GM18519 (cell line): ENCODE data around the gene RECQL.
A peak's percentile ranks its signal among the peaks of the same experiment; 100 is the strongest.

Experiments used
- ATAC-seq: cut with Tn5 transposase; IDR thresholded peaks from one replicate; pipeline ENCODE4 v1.9.1; 2021; ENCODE audit warnings: mild to moderate bottlenecking, moderate library complexity; ENCODE audit not compliant: unreplicated experiment, low FRiP score

RECQL gene, protein sequence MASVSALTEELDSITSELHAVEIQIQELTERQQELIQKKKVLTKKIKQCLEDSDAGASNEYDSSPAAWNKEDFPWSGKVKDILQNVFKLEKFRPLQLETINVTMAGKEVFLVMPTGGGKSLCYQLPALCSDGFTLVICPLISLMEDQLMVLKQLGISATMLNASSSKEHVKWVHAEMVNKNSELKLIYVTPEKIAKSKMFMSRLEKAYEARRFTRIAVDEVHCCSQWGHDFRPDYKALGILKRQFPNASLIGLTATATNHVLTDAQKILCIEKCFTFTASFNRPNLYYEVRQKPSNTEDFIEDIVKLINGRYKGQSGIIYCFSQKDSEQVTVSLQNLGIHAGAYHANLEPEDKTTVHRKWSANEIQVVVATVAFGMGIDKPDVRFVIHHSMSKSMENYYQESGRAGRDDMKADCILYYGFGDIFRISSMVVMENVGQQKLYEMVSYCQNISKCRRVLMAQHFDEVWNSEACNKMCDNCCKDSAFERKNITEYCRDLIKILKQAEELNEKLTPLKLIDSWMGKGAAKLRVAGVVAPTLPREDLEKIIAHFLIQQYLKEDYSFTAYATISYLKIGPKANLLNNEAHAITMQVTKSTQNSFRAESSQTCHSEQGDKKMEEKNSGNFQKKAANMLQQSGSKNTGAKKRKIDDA

DNA sequence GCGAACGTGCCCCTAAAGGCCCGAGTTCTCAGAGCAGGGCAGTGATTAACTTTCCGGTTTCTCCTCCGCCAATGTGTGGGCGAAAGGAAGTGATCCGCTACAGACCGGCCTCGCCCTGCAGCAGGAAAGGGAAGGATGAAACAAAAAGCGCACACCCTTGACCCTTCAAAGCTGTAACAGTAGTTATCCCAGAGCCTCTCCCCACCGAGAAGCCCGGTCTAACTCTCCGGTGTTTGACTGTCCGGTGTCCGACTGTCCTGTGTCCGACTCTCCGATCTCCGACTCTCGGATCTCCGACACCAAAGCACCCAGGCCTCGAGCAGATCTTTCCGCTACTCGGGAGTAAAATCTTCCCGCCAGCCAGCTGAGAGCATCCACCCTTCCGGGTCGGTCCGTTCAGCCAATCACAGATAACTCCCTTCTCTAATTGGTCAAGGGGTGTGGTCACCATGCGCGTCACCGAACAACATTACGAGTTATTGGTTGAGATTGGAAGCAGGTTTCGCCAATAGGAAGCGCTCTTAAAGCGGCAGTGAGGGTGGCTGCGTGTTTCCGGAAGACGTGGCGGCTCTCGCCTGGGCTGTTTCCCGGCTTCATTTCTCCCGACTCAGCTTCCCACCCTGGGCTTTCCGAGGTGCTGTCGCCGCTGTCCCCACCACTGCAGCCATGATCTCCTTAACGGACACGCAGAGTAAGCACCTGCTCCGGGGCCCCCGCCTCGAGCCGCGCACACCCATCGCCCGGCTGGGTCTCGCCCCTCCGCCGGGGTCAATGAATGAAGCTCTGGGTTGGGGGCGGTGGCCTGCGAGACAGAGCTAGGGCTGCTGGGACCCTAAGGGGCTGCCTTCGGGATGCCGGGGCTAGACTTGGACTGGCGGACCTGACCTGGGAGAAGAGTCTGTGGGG is at the start of gene RECQL, which contains the start of gene GOLT1B:
Gene RECQL (minus strand): TSS at position 378 of the 906 bp plus-strand sequence. CDS start 2,065 bp downstream, outside the sequence.
Gene GOLT1B (plus strand): TSS at position 532 of the 906 bp plus-strand sequence. CDS start 135 bp downstream, at position 667.
- ATAC-seq: peak; percentile 99

GRCh38 chr12:21547437-21547836 is 46.0 kb upstream of the RECQL start:
- no peak for ATAC-seq

DNA sequence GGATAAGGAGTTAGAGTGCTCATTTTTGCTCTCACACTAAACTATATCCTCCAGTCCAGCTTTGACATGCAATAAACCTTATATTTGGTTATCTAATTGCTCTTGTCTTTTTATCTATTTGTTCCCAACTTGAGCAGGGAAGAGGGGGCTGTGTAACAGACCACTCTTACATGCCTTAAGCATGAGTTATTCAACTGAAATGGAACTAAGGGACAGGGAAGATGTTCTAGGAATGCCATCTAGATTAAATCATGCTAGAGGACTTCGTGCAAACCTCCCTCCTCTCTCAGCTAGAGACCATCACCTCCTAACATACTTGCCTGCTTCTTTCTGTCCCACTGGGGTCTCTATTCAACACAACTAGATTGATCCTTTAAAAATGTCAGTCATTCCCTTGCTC is 45.3 kb upstream of the RECQL start:
- no peak for ATAC-seq

GRCh38 chr12:21545557-21545956 is 44.1 kb upstream of the RECQL start:
- ATAC-seq: no peak

DNA sequence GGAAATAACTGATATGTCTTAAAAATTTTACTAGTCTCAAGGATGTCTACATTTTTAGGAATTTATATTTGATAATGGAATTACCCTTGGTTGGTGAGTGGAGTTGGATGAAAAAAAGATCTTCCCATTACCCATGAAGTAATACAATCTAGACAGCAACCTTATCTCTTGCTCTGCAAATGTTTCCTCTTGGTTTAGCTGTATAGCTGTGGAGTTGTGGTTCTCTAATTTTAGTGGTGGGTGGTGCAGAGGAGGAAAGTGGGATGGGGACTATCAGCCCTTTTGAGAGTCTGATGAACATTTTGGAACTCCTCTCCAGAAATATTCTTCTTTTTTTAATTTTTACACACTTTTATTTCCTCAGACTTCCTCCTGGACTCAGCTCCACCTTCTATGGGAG is 41.7 kb upstream of the RECQL start:
- ATAC-seq: no peak

GRCh38 chr12:21542403-21542802 is 41.0 kb upstream of the RECQL start:
- no peak for ATAC-seq

GRCh38 chr12:21541773-21542172 is 40.3 kb upstream of the RECQL start:
- ATAC-seq: no peak

DNA sequence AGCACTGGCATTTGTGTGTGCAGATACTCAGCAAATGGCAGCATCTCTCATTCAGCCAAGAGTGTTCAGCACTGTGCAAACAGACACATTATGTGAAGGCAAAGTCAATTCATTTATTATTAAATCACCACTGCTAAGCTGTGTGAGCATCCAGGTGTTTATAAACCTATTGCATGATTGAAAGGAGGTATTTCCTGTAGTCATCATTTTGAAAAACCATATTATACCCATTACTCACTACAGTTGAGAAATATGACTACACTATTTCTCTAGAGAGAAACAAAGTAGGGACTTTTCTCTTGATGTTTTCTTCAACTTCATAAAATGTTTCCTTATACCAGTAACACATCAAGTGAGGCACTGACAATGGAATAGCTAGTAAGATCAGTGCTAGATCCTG is 38.4 kb upstream of the RECQL start:
- no peak for ATAC-seq

- no peak for ATAC-seq
Measured at GRCh38 chr12:21538061-21538653, 36.7 kb upstream of the RECQL start.

DNA sequence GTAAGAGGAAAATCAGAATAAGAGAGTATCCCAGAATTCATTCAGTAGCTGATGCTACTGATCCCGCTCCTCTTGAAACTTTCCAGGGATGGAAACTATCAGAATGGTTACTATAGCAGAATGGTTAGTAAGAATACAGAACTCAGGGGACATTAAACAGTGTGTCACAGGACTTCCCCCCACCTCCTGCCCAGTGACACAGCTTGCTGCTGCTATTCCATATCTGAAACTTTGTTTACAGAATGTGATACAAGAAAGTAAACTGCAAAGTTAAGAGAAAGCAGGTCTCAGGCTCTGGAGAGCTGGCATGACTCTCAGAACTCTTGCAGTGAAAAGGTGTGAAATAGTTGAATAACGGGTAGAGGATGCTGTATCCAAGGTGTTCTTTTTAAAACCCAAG is 28.0 kb upstream of the RECQL start:
- no peak for ATAC-seq

DNA sequence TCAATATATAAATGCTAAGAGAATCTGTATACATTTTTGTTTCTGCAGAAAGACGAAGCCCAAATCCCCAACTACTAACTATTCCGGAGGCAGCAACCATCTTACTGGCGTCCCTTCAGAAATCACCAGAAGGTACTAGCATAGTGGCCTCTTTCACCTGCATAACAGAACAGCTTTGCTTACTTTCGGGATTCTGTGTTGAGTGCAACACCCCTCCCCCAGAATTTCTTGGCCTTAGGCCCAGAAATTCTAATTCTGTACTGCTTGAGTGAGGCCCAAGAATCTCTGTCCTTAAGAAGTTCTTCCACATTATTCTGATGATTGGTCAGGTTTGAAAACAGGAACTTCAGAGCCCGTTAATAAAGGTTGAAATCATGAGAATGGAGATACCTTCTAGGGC is 27.5 kb upstream of the RECQL start:
- ATAC-seq: no peak

DNA sequence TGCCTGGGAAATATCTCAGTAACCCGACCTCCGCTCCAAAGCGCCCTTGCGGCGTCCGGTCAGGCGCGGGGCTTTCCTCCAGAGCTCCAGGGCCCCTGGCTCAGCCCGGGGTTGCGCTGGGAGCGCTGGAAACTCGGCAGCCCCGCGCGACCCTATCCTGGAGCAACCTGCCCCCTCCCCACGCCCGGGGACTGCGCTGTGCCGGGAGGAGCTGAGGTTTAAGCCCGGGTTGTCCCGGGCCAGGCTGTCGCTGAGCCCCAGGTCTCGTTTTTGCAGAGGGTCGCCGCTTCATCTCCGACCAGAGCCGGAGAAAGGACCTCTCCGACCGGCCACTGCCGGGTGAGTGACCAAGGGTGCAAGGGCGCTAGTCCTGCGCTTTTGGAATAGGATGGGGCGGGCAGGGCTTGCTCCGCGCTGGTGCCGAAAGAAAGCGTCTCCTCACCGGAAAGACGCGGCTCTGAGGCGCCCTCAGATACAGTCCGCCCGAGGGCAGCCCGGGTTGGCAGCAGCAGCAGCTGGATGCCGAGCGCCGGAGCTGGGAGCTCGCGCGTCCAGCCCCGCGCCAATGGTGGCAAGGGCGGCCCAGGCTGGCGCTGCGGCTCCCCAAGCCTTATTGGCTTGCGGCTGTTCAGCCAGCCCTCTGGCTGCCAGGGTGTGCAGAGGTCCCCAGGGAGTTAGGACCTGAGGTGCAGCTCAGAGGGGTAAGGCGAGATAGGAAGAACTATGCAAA is 26.2 kb upstream of the RECQL start:
- ATAC-seq: peak; percentile 88

- ATAC-seq: no peak
Measured at GRCh38 chr12:21526721-21527345, 25.4 kb upstream of the RECQL start.

DNA sequence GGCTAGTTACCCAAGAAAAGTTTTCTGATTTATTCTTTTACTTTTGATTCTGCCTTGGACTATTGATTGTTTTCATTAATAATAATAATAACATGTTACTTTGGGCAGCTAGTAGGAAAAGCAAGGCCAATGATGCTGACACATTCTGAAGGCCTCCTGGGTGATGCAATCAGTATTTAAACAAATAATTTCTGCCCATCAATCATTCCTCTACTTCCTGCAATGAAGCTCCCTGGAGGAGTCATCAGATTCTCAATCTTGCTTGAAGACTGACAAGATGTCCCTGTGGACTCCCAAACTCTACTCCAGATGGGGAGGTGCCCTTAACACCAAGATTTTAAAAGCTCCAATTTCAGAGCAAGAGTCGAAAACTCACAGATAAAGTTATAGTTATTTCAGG is 24.6 kb upstream of the RECQL start, which contains the start of gene SPX:
Gene SPX (plus strand): TSS at position 244 of the 400 bp plus-strand sequence. CDS start 177 bp downstream, outside the sequence.
- no peak for ATAC-seq

- ATAC-seq: no peak
Measured at GRCh38 chr12:21523148-21523547, 21.7 kb upstream of the RECQL start.

DNA sequence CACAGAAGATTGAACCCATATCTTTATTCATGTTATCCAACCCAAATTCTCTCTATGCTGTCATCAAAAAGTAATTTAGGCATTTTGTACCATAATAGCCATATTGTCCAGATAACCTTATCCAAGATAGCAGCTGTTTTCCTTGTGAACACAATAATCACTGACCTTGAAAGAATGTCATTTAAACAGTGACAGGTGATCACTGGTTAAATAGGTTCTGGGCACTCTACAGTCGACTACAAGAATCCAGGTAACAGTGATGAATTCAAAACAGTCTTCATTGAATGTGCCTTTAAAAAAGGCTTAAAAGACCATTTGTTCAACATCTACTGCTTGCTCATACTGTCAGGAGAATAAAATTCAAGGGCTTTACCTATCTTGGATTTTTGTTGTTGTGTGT is 20.1 kb upstream of the RECQL start:
- no peak for ATAC-seq

DNA sequence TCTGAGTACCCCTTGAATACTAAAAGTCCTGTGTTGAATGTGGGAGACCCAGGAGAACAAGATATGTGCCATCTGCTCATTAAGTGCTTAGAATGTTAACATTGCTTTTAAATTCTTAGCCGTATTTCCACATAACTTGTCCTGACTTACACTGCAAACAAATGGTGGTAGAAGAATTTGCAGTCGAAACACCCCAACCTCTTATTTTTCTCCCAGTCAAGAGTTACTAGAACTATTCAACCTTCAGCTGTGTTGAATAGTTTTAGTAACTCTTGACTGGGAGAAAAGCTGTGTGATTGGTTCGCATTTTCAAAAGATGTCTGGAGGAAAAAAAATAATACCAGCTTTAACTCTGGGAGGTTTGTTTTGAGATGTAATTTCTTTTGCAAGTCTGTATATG is 17.0 kb upstream of the RECQL start:
- ATAC-seq: no peak

GRCh38 chr12:21516281-21516680 is 14.8 kb upstream of the RECQL start:
- ATAC-seq: no peak

GRCh38 chr12:21509768-21510167 is 8.3 kb upstream of the RECQL start:
- ATAC-seq: peak; percentile 92
